GM19023 (cell line): ENCODE results near the gene MTSS2.

Experiments used
- ATAC-seq: cut with Tn5 transposase; IDR thresholded peaks from one replicate; pipeline ENCODE4 v1.9.1; 2021; ENCODE audit warnings: mild to moderate bottlenecking, moderate library complexity; ENCODE audit not compliant: unreplicated experiment

Gene MTSS2

DNA sequence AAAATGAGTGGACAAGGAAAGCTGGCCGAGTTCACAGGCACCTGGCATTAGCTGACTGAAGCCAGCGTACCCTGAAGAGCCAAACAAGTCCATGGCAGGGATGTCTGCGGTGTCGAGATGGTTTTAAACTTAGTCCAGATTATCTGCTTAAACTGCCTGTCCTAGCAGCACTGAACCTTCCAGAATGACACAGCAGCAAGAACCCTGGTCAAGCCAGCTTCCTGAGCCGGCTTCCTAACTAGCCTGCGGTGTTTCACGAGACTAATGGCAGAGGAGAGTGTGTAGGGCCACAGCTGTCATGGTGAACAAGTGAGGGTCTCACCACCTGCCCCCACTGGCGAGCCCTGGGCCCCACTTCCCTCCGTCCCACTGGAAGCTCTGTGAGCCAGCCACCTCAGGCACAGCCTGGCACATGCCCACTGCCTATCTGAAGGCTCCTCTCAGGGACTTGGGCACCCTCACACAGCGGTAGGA lies 28.8 kb upstream of the MTSS2 start:
- no peak for ATAC-seq

- no peak for ATAC-seq
Observed at GRCh38 chr16:70713824-70714223, 28.0 kb upstream of the MTSS2 start.

DNA sequence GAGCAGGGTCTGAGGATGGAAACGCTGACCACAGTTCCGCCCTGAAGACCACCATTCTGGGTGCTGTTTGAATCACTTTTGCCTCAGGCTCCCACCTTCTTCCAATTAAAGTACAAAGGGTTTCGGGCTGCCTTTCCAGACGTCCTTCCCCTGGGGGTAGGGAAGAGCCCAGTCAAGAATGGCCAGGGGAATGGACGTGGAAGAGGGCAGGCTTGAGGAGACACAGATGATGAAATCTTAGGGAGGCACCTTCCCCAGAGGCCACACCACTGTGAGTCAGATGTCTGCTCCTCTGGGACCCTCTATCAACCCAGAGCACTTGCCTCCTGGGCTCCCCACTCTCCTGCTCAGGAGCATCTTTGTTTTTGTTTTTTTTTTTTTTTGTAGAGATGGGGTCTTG lies 27.5 kb upstream of the MTSS2 start:
- ATAC-seq, result no peak

DNA sequence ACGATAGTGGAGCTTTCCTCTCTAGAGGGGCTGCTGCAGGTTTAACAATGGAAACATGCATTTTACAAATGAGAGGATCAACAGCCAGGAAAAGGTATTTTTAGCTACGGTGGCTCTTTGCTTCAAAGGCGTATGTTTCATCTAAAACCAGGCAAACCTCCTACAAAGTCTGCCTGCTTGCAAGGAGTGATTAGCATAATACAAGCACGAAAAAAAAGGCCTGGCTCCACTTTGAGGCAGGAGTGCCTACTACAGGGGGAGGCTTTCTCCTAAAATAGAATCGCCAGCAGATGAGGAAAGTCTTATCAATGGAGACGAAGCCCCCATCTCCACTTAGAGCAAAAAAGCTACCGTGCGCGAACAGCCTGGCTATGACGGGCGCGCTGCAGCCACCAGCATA lies 27.1 kb upstream of the MTSS2 start:
- no peak for ATAC-seq

DNA sequence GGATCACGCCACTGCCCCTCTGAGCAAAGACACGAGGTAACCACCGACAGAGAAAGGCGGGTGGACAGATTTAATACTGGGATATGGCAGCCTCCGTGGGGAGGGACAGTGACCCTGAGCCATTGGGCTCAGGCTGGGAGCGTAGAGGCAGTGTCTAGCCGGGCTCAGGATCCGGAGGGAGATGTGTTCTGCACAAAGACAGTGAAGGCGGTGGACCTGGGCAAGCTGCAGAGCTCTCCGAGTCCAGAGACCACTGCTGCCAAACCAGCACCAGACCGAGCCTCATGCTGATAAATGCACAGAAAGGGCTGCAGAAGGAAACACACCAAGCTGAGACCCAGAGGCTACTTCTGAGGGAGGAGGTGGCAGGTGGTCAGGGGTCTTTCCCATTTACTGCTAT lies 26.5 kb upstream of the MTSS2 start:
- ATAC-seq, result no peak

DNA sequence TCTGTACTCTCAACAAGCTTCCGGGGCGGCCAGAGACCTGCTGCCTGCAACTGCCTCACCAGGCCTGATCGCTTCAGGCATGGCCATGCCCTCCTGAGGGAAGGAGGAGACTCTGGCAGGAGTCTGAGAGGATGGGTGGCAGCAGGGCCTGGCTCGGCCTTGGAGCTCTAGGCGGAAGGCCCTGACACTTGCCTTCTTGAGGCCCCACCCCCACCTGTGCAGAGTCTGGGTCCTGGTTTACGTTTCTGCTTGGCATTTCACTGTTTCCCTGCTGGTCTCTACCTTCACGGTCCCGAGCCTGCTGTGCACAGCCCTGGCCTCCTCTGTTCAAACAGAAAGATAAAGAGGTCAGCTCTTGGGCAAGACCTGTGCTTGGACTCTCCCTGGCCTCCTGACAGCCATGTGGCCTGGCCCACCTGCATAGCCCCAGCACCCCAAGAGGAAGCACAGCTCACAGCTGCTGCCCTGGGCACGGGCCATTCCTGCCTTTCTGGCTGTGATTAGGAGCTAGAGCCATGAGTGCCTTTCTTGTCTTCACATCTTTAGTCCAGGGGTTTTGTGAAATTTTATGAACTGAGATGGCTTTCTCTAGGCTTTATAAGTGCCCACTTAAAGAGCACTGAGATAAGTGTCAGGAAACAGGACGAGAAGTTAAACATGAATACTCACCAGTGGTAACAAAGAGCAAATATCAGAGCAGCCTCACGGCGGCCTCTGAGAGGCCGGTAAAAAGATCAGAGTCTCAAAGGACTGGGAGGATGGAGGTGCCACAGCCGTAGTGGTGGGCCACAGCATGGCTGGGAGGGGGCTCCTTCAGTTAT lies 25.6 kb upstream of the MTSS2 start:
- no peak for ATAC-seq

GRCh38 chr16:70710422-70711210 lies 24.8 kb upstream of the MTSS2 start:
- no peak for ATAC-seq

GRCh38 chr16:70709942-70710341 lies 24.1 kb upstream of the MTSS2 start:
- ATAC-seq, result no peak

- no peak for ATAC-seq
Observed at GRCh38 chr16:70709457-70709856, 23.6 kb upstream of the MTSS2 start.

- no peak for ATAC-seq
Observed at GRCh38 chr16:70708366-70709246, 22.8 kb upstream of the MTSS2 start.

- no peak for ATAC-seq
Observed at GRCh38 chr16:70706948-70707465, 21.2 kb upstream of the MTSS2 start.

DNA sequence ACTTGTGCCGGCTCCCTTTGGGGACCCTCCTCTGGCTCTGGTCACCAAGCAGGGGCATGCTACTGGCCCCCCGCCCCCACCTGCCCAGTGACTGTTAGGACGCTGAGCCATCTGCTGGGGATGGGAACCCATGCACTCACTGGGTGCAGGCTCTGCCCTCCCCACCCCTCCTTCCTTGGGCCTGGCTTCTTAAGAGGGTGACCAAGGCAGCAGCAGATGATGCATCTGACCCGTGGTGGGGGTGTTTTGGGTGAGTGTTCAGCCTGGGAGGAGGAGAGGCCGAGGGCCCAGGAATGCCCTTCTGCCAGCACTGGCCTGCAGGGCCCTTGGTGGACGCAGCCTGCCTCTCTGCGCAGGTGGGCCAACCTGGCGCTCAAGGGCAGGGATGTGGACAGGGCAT lies 19.2 kb upstream of the MTSS2 start:
- ATAC-seq, result no peak

GRCh38 chr16:70704586-70704985 lies 18.7 kb upstream of the MTSS2 start:
- ATAC-seq, result no peak

DNA sequence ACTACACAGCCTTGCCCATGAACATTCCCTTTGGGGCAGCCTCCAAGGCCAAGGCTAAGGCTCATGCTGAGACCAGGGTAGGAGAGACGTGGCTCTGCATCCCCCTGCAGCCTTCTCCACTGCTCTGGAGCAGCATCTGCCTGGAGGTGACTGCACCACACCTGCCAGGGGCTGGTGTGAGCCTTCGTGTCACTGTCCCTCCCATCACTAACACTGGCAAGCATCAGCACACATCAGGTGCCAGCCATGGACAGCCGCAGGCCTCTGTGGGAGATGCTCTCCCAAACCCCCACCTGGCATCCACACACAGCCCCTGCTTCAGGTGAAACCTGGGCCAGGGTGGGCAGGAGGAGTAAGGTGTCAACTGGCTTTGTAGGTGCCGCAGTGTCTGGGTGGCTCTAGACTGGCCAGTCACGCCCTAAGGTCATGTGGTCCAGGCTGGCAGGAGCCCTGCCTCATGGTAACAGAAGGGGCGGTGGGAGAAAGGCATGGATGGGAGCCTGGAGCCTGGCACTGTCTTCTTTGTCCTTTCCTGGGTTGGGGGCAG lies 18.1 kb upstream of the MTSS2 start:
- ATAC-seq, result no peak

GRCh38 chr16:70703041-70703834 lies 17.4 kb upstream of the MTSS2 start:
- no peak for ATAC-seq

- ATAC-seq, result no peak
Observed at GRCh38 chr16:70702624-70703023, 16.8 kb upstream of the MTSS2 start.

- ATAC-seq, result no peak
Observed at GRCh38 chr16:70701998-70702397, 16.1 kb upstream of the MTSS2 start.

DNA sequence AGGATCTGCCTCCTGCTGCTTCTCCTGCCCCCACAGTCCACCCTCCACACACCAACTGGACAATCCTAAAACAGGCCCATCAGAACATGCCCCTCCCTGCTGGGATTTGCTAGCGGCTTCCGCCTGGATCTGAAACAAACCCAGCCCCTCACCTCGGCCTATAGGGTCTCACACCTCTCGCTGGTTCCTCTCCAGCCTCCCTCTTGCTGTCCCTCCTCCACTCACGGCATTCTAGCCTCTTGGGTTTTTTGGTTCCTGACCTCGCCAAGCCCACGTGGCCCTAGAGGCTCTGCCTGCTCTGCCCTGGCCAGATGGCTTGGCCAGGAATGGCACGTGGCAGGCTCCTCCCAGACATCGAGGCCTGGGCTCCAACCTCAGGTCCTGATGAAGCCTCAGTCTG lies 15.7 kb upstream of the MTSS2 start:
- ATAC-seq, result no peak

GRCh38 chr16:70701036-70701435 lies 15.2 kb upstream of the MTSS2 start:
- ATAC-seq, result no peak
